Caco-2 (cell line): ENCODE measurements around the gene CPVL. TPM values are rescaled to one million over a fixed set of nuclear protein-coding genes. Genes with fewer than 3 reads are reported as not detected.

Source experiments
- BruUV-seq: library from RNA; stranded (reverse); fragments of 400-500 nt; replicated peaks from 2 replicates; lab custom pipeline; 2021; lab: Mats Ljungman, UMichigan
- CTCF ChIA-PET: fragments of 300-600 bp; sonication (Branson Sonifier 250); formaldehyde crosslinking; loops from one replicate; lab custom pipeline; 2022; ENCODE audit warnings: antibody characterized with exemption; lab: Charles Lee
- POLR2A ChIA-PET: fragments of 300-600 bp; sonication (Branson Sonifier 250); formaldehyde crosslinking; loops from one replicate; lab custom pipeline; 2022; ENCODE audit warnings: antibody characterized with exemption; lab: Charles Lee
- DNase-seq, 2 experiments: peaks; one replicate each; pipeline versions ENCODE4 v3.0.0 to v3.0.0-alpha.2; 2020 to 2022
- H3K27me3 ChIP-seq: replicated peaks from 2 replicates; pipeline ENCODE4 v1.6.0; 2011; ENCODE audit warnings: low read length; ENCODE audit not compliant: control insufficient read depth, insufficient read depth
- H3K36me3 ChIP-seq: 2 replicates; pipeline ENCODE4 v1.5.1; 2011; ENCODE audit warnings: low read length; ENCODE audit not compliant: control insufficient read depth, insufficient read depth
- H3K4me1 ChIP-seq: fragments of 250-450 bp; sonication (Bioruptor Pico); 2 replicates; pipeline ENCODE4 v1.5.1; 2020; ENCODE audit warnings: mild to moderate bottlenecking
- H3K4me3 ChIP-seq: 2 replicates; pipeline ENCODE4 v1.5.1; 2011; ENCODE audit warnings: low read depth, mild to moderate bottlenecking, control low read depth, low read length
- H3K9me3 ChIP-seq: fragments of 250-450 bp; sonication (Bioruptor Pico); 2 replicates; pipeline ENCODE4 v1.5.1; 2020; ENCODE audit warnings: mild to moderate bottlenecking, moderate library complexity
- H3K27ac Mint-ChIP-seq: one replicate; pipeline ENCODE4 v1.8.0; 2022; ENCODE audit warnings: mixed read lengths; ENCODE audit not compliant: unreplicated experiment
- H3K27me3 Mint-ChIP-seq: one replicate; pipeline ENCODE4 v1.8.0; 2022; ENCODE audit warnings: mixed read lengths; ENCODE audit not compliant: insufficient read depth, unreplicated experiment
- H3K36me3 Mint-ChIP-seq: one replicate; pipeline ENCODE4 v1.8.0; 2022; ENCODE audit warnings: mild to moderate bottlenecking, mixed read lengths; ENCODE audit not compliant: insufficient read depth, unreplicated experiment
- H3K4me1 Mint-ChIP-seq: one replicate; pipeline ENCODE4 v1.8.0; 2022; ENCODE audit warnings: low read depth, mixed read lengths; ENCODE audit not compliant: unreplicated experiment
- H3K4me3 Mint-ChIP-seq: one replicate; pipeline ENCODE4 v1.8.0; 2022; ENCODE audit warnings: mild to moderate bottlenecking, moderate library complexity, mixed read lengths; ENCODE audit not compliant: unreplicated experiment
- H3K9me3 Mint-ChIP-seq: one replicate; pipeline ENCODE4 v1.8.0; 2022; ENCODE audit warnings: mixed read lengths; ENCODE audit not compliant: unreplicated experiment
- CTCF ChIP-seq, 2 experiments: fragments of 200-600 bp in 1 of 2; IDR thresholded peaks; 1 replicate in 1 of 2; 2 replicates in 1 of 2; pipeline versions ENCODE4 v1.5.1 to v1.8.0; 2011 to 2022; ENCODE audit warnings: antibody characterized with exemption in 1 of 2, control low read depth in 1 of 2, inconsistent platforms in 1 of 2, low read depth in 1 of 2, low read length in 1 of 2, mild to moderate bottlenecking in 1 of 2, moderate library complexity in 1 of 2; ENCODE audit not compliant: insufficient read depth in 1 of 2, severe bottlenecking in 1 of 2, unreplicated experiment in 1 of 2
- intact Hi-C: fragments of 100-400 bp; cut with micrococcal nuclease; formaldehyde crosslinking; loops from one replicate; pipeline ENCODE4 v1.10.0; 2022; ENCODE audit not compliant: unreplicated experiment
- total RNA-seq: library from RNA; stranded (reverse); gene quantifications from 2 replicates; pipeline ENCODE4 v1.2.3, GENCODE V29; 2022

CPVL gene
- total RNA-seq, 1 experiment from 2014 or later = 109 TPM

GRCh38 chr7:29039821-29040578 lies 106.3 kb downstream of the CPVL start:
- ChIA-PET CTCF (interaction anchor here (0.9 kb wide), 1 partner anchor 67 kb away, joined by 4 read pairs; no protein-coding TSS in a partner anchor), POLR2A (no interaction called here)
- no peak overlapping the region for H3K27ac Mint-ChIP-seq
- DNase-seq = no peak
- Histone ChIP-seq H3K36me3 (0 out of 2 replicates have a peak, but pooled peaks cover 1% of the 10 kb centered on the region), H3K4me3 (no peak overlapping the region), H3K9me3 (no peaks in the 10 kb centered on the region), H3K4me1 (peaks cover 8% of the 10 kb centered on the region), H3K27me3 (no peaks in the 10 kb centered on the region)
- peaks cover 17% of the 10 kb centered on the region for H3K4me1 Mint-ChIP-seq
- H3K27me3 Mint-ChIP-seq = no peaks in the 10 kb centered on the region
- no peak overlapping the region for H3K4me3 Mint-ChIP-seq
- H3K36me3 Mint-ChIP-seq = no peaks in the 10 kb centered on the region
- no peak for TF ChIP-seq CTCF (IDR thresholded peaks at IDR 0.05; ENCODE audit: insufficient read depth in 1 of 2, low read depth in 1 of 2, low read length in 1 of 2, severe bottlenecking in 1 of 2, unreplicated experiment in 1 of 2)
- no TSS peak for BruUV-seq
- intact Hi-C loops = loop anchor here (5.0 kb wide), 1 partner anchor 62 kb away; no protein-coding TSS in a partner anchor
- no peaks in the 10 kb centered on the region for H3K9me3 Mint-ChIP-seq

DNA sequence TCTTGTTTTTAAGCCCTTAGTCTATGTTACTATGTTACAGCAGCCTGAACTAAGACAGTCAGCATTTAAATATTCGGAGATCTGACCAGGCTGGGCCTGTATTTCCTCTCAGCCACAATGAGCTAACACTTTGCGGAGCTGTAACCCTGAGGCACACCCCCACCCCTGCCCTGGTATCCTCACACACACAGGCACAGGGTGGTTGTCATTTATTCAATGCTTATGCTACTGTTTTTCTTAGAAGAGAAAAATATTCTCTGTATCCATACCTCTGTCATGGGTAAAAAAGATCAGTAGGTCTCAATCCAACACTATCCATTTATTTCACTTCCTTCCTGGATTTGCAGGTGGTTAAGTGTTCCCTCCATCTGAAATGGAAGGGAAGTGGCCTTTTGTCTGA lies 107.9 kb downstream of the CPVL start:
- Histone ChIP-seq H3K27me3 (no peaks in the 10 kb centered on the region), H3K4me1 (peaks cover 8% of the 10 kb centered on the region), H3K9me3 (no peaks in the 10 kb centered on the region), H3K36me3 (0 out of 2 replicates have a peak, but pooled peaks cover 1% of the 10 kb centered on the region), H3K4me3 (no peak overlapping the region)
- Mint-ChIP-seq H3K36me3 (no peaks in the 10 kb centered on the region), H3K27me3 (no peaks in the 10 kb centered on the region), H3K27ac (no peak overlapping the region), H3K4me1 (peaks cover 10% of the 10 kb centered on the region), H3K9me3 (no peaks in the 10 kb centered on the region), H3K4me3 (no peak overlapping the region)
- ChIA-PET POLR2A (no interaction called here), CTCF (no interaction called here)
- intact Hi-C loops = loop anchor here (5.0 kb wide), 1 partner anchor 64 kb away; no protein-coding TSS in a partner anchor
- no TSS peak for BruUV-seq
- no peak for TF ChIP-seq CTCF (IDR thresholded peaks at IDR 0.05; ENCODE audit: insufficient read depth in 1 of 2, low read depth in 1 of 2, low read length in 1 of 2, severe bottlenecking in 1 of 2, unreplicated experiment in 1 of 2)
- no peak for DNase-seq

- intact Hi-C loops = loop anchor here (5.0 kb wide), 1 partner anchor 67 kb away; no protein-coding TSS in a partner anchor
These were observed 111.1 kb downstream of the CPVL start for GRCh38 chr7:29035044-29035740.

More at GRCh38 chr7:29035044-29035740, 111.1 kb downstream of the CPVL start:
- no peak for TF ChIP-seq CTCF (IDR thresholded peaks at IDR 0.05; ENCODE audit: insufficient read depth in 1 of 2, low read depth in 1 of 2, low read length in 1 of 2, severe bottlenecking in 1 of 2, unreplicated experiment in 1 of 2)
- Mint-ChIP-seq H3K27ac (no peak overlapping the region), H3K27me3 (no peaks in the 10 kb centered on the region), H3K4me1 (peaks cover 4% of the 10 kb centered on the region), H3K4me3 (no peak overlapping the region), H3K9me3 (no peaks in the 10 kb centered on the region), H3K36me3 (no peaks in the 10 kb centered on the region)
- 0 out of 2 replicates have a peak, but pooled peaks cover 1% of the 10 kb centered on the region for H3K36me3 ChIP-seq
- no peak for DNase-seq
- CTCF ChIA-PET = no interaction called here
- peaks cover 8% of the 10 kb centered on the region for H3K4me1 ChIP-seq
- H3K27me3 ChIP-seq = no peaks in the 10 kb centered on the region
- H3K4me3 ChIP-seq = no peak overlapping the region
- POLR2A ChIA-PET = no interaction called here
- H3K9me3 ChIP-seq = no peaks in the 10 kb centered on the region
- BruUV-seq = no TSS peak
